Breast epithelium (tissue), 4 donors: ENCODE results near the gene NAA11. TPM values are rescaled to one million over a fixed set of nuclear protein-coding genes. Genes with fewer than 3 reads are reported as not detected.

Experiments
- DNase-seq, 2 donors: peaks; one replicate each; pipeline ENCODE4 v3.0.0-alpha.2; 2019; ENCODE audit warnings: low spot score in 2 of 2
- H3K27ac ChIP-seq, 2 donors: fragments of 200-600 bp; sonication (generic) in 1 of 2; one replicate each; pipeline ENCODE4 v1.5.1; 2016 to 2019; ENCODE audit warnings: mild to moderate bottlenecking in 1 of 2
- H3K27me3 ChIP-seq, 2 donors: fragments of 200-600 bp; sonication (generic) in 1 of 2; one replicate each; pipeline versions ENCODE4 v1.5.1 to v1.6.0; 2017 to 2019; ENCODE audit warnings: control low read depth in 1 of 2, mild to moderate bottlenecking in 1 of 2
- H3K36me3 ChIP-seq: fragments of 200-600 bp; one replicate; pipeline ENCODE4 v1.5.1; 2019
- H3K4me1 ChIP-seq, 2 donors: fragments of 200-600 bp; sonication (generic); one replicate each; pipeline ENCODE4 v1.5.1; 2016 to 2019; ENCODE audit warnings: control low read depth in 1 of 2
- H3K4me3 ChIP-seq, 3 donors: fragments of 200-600 bp; sonication (generic); 1 replicate in 2 of 3; 2 replicates in 1 of 3; pipeline ENCODE4 v1.5.1; 2016 to 2019; ENCODE audit warnings: mild to moderate bottlenecking in 3 of 3, moderate library complexity in 2 of 3
- H3K9me3 ChIP-seq, 2 donors: fragments of 200-600 bp; sonication (generic) in 1 of 2; one replicate each; pipeline ENCODE4 v1.5.1; 2016 to 2019; ENCODE audit warnings: control low read depth in 1 of 2
- CTCF ChIP-seq, 3 donors: fragments of 450-650 bp; IDR thresholded peaks; one replicate each; pipeline ENCODE4 v1.5.1; 2016 to 2017; ENCODE audit warnings: antibody characterized with exemption in 3 of 3, mild to moderate bottlenecking in 3 of 3, moderate library complexity in 3 of 3
- POLR2A ChIP-seq: fragments of 450-650 bp; IDR thresholded peaks from one replicate; pipeline ENCODE4 v1.6.1; 2016; ENCODE audit warnings: antibody characterized with exemption, mild to moderate bottlenecking, moderate library complexity
- POLR2AphosphoS5 ChIP-seq, 3 donors: sonication (generic); formaldehyde crosslinking; IDR thresholded peaks; one replicate each; pipeline ENCODE4 v1.6.1; 2017; ENCODE audit warnings: antibody characterized with exemption in 3 of 3
- intact Hi-C: fragments of 100-400 bp; cut with DNase I; formaldehyde crosslinking; loops from one replicate; pipeline ENCODE4 v1.15.1; 2023; ENCODE audit warnings: low total_unique reads
- total RNA-seq, 3 donors: library from RNA; depleted of rRNA; stranded (reverse); fragments of >200 nt; gene quantifications; one replicate each; pipeline ENCODE4 v1.1.0, GENCODE V29; 2016

The NAA11 gene
- total RNA-seq, result not detected

- Histone ChIP-seq H3K36me3 (no peaks in the 10 kb centered on the region), H3K27me3 (no peaks in the 10 kb centered on the region), H3K4me3 (no peak within 1 kb of the TSS), H3K4me1 (no peaks in the 10 kb centered on the region), H3K27ac (no peak within 1 kb of the TSS), H3K9me3 (no peaks in the 10 kb centered on the region)
- DNase-seq, result no peak
- intact Hi-C loops, result no loop called here
- TF ChIP-seq CTCF (IDR thresholded peaks at IDR 0.05) (no peak), POLR2A (no peak), POLR2AphosphoS5 (IDR thresholded peaks at IDR 0.05) (no peak)
Measured at GRCh38 chr4:79325864-79326328, at the start of gene NAA11. NAA11 (minus strand) TSS chr4:79326061; CDS start chr4:79325877, 184 bp downstream.

GRCh38 chr4:79370026-79370425 is 44.2 kb upstream of the NAA11 start:
- intact Hi-C loops, result no loop called here
- H3K9me3 ChIP-seq, result no peaks in the 10 kb centered on the region

GRCh38 chr4:79367096-79367495 is 41.2 kb upstream of the NAA11 start:
- no peak for DNase-seq
- no peaks in the 10 kb centered on the region for H3K27me3 ChIP-seq
- TF ChIP-seq CTCF (IDR thresholded peaks at IDR 0.05), result no peak
- TF ChIP-seq POLR2A, result no peak
- no peak for TF ChIP-seq POLR2AphosphoS5 (IDR thresholded peaks at IDR 0.05)
- no peaks in the 10 kb centered on the region for H3K4me1 ChIP-seq
- no peaks in the 10 kb centered on the region for H3K36me3 ChIP-seq
- no peak overlapping the region for H3K4me3 ChIP-seq
- H3K9me3 ChIP-seq, result no peaks in the 10 kb centered on the region
- H3K27ac ChIP-seq, result no peak overlapping the region
- intact Hi-C loops, result no loop called here

More at GRCh38 chr4:79370026-79370425, 44.2 kb upstream of the NAA11 start:
- H3K4me1 ChIP-seq, result no peaks in the 10 kb centered on the region
- no peaks in the 10 kb centered on the region for H3K27me3 ChIP-seq
- H3K4me3 ChIP-seq, result no peak overlapping the region
- H3K36me3 ChIP-seq, result no peaks in the 10 kb centered on the region
- no peak overlapping the region for H3K27ac ChIP-seq
- TF ChIP-seq POLR2AphosphoS5 (IDR thresholded peaks at IDR 0.05) (no peak), CTCF (IDR thresholded peaks at IDR 0.05) (no peak), POLR2A (no peak)
- no peak for DNase-seq

GRCh38 chr4:79366422-79366821 is 40.6 kb upstream of the NAA11 start:
- TF ChIP-seq POLR2A, result no peak
- no peak for TF ChIP-seq POLR2AphosphoS5 (IDR thresholded peaks at IDR 0.05)
- TF ChIP-seq CTCF (IDR thresholded peaks at IDR 0.05), result no peak
- H3K4me1 ChIP-seq, result no peaks in the 10 kb centered on the region
- H3K9me3 ChIP-seq, result no peaks in the 10 kb centered on the region
- no peak overlapping the region for H3K4me3 ChIP-seq
- H3K27ac ChIP-seq, result no peak overlapping the region
- no peak for DNase-seq
- intact Hi-C loops, result no loop called here
- no peaks in the 10 kb centered on the region for H3K36me3 ChIP-seq
- no peaks in the 10 kb centered on the region for H3K27me3 ChIP-seq

GRCh38 chr4:79364061-79364460 is 38.2 kb upstream of the NAA11 start:
- Histone ChIP-seq H3K36me3 (no peaks in the 10 kb centered on the region), H3K9me3 (no peaks in the 10 kb centered on the region), H3K27me3 (no peaks in the 10 kb centered on the region), H3K4me3 (no peak overlapping the region), H3K4me1 (no peaks in the 10 kb centered on the region), H3K27ac (no peak overlapping the region)
- TF ChIP-seq CTCF (IDR thresholded peaks at IDR 0.05) (no peak), POLR2A (no peak), POLR2AphosphoS5 (IDR thresholded peaks at IDR 0.05) (no peak)
- intact Hi-C loops, result no loop called here
- no peak for DNase-seq
